ENCODE measurements around the gene TMEM145. TPM values are rescaled to one million over a fixed set of nuclear protein-coding genes. Genes with fewer than 3 reads are reported as not detected.

The TMEM145 gene
- total RNA-seq, 4 donors from 2014 or later: 0.87 TPM; not detected in 3

GRCh38 chr19:42295831-42296525, 17.1 kb upstream of the TMEM145 start:
- H3K4me3 ChIP-seq: no peak overlapping the region
- no peaks in the 10 kb centered on the region for H3K9me3 ChIP-seq
- peak; percentile 84 to 98 (median 92) for TF ChIP-seq CTCF (IDR thresholded peaks at IDR 0.05 in 4 of 5, conservative IDR thresholded peaks at IDR 0.05 in 1 of 5)
- no peak for TF ChIP-seq POLR2A (IDR thresholded peaks at IDR 0.05)
- peak; percentile 64 to 84 for ATAC-seq
- intact Hi-C loops (cut with DNase I; ENCODE audit: low total_unique reads) (loop anchor here (1.0 kb wide), 1 partner anchor 50 kb away; no protein-coding TSS in a partner anchor), in situ Hi-C loops (cut with MboI; ENCODE audit: low sequenced_read_pairs in 4 of 4) (no loop called here)
- peak; percentile 55 to 74 for DNase-seq
- peaks cover 0 to 41% of the 10 kb centered on the region in 2 donors for H3K36me3 ChIP-seq
- H3K4me1 ChIP-seq: no peaks in the 10 kb centered on the region
- no peaks in the 10 kb centered on the region for H3K27me3 ChIP-seq
- H3K27ac ChIP-seq: no peak overlapping the region

GRCh38 chr19:42297039-42297438, 16.1 kb upstream of the TMEM145 start:
- Histone ChIP-seq H3K4me1 (peaks cover 2 to 7% of the 10 kb centered on the region in 2 donors), H3K4me3 (no peak overlapping the region), H3K36me3 (peaks cover 0 to 33% of the 10 kb centered on the region in 2 donors), H3K27me3 (no peaks in the 10 kb centered on the region), H3K9me3 (no peaks in the 10 kb centered on the region), H3K27ac (no peak overlapping the region)
- ATAC-seq (no peak), DNase-seq (no peak)
- in situ Hi-C loops (cut with MboI; ENCODE audit: low sequenced_read_pairs in 4 of 4) (no loop called here), intact Hi-C loops (cut with DNase I; ENCODE audit: low total_unique reads) (no loop called here)
- TF ChIP-seq CTCF (IDR thresholded peaks at IDR 0.05 in 4 of 5, conservative IDR thresholded peaks at IDR 0.05 in 1 of 5) (no peak), POLR2A (IDR thresholded peaks at IDR 0.05) (no peak)

- Histone ChIP-seq H3K4me3 (peak within 1 kb of the TSS; percentile 58 to 80 (median 67)), H3K36me3 (no peaks in the 10 kb centered on the region), H3K9me3 (no peaks in the 10 kb centered on the region), H3K4me1 (peaks cover 16 to 18% of the 10 kb centered on the region in 2 donors), H3K27me3 (no peaks in the 10 kb centered on the region), H3K27ac (peak within 1 kb of the TSS; percentile 41 to 78 (median 62))
- TF ChIP-seq POLR2A (IDR thresholded peaks at IDR 0.05) (no peak), CTCF (IDR thresholded peaks at IDR 0.05 in 4 of 5, conservative IDR thresholded peaks at IDR 0.05 in 1 of 5) (no peak)
- ATAC-seq: peak; percentile 4 to 14
- intact Hi-C loops (cut with DNase I; ENCODE audit: low total_unique reads) (loop anchor here (1.0 to 5.0 kb wide), 2 partner anchors 17 to 169 kb away; partner anchors contain the start of gene POU2F2), in situ Hi-C loops (cut with MboI; ENCODE audit: low sequenced_read_pairs in 4 of 4) (loop anchor here in 1 of 4 donors (25.0 kb wide), 1 partner anchor 164 kb away; the partner anchor contains the start of gene POU2F2)
- no peak for DNase-seq
Measured at GRCh38 chr19:42301646-42302203, 11.4 kb upstream of the TMEM145 start, which contains the start of gene PRR19. PRR19 (plus strand) TSS chr19:42302132; CDS start chr19:42309585, 7,453 bp downstream.

GRCh38 chr19:42303101-42303464, 10.0 kb upstream of the TMEM145 start:
- in situ Hi-C loops (cut with MboI; ENCODE audit: low sequenced_read_pairs in 4 of 4): loop anchor here in 1 of 4 donors (25.0 kb wide), 1 partner anchor 166 kb away; the partner anchor contains the start of gene POU2F2
- H3K27ac ChIP-seq: peak overlapping the region in 3 of 4 donors; percentile 38 to 78 (median 58)

More at GRCh38 chr19:42303101-42303464, 10.0 kb upstream of the TMEM145 start:
- Histone ChIP-seq H3K4me1 (peaks cover 16 to 18% of the 10 kb centered on the region in 2 donors), H3K27me3 (no peaks in the 10 kb centered on the region), H3K4me3 (peak overlapping the region; percentile 58 to 80 (median 67)), H3K36me3 (no peaks in the 10 kb centered on the region), H3K9me3 (no peaks in the 10 kb centered on the region)
- intact Hi-C loops (cut with DNase I; ENCODE audit: low total_unique reads): loop anchor here (5.0 kb wide), 1 partner anchor 171 kb away; the partner anchor contains the start of gene POU2F2
- DNase-seq (peak in 1 of 2 donors; percentile 58), ATAC-seq (peak; percentile 41 to 64)
- TF ChIP-seq CTCF (IDR thresholded peaks at IDR 0.05 in 4 of 5, conservative IDR thresholded peaks at IDR 0.05 in 1 of 5): no peak
- no peak for TF ChIP-seq POLR2A (IDR thresholded peaks at IDR 0.05)
